Jurkat, Clone E6-1 (cell line): Measurements from ENCODE around the gene CD81.

Experiments
- DNase-seq: peaks from one replicate; pipeline ENCODE4 v3.0.0-alpha.2; 2011; ENCODE audit warnings: low read depth, low spot score
- H3K4me3 ChIP-seq: 2 replicates; pipeline ENCODE4 v1.5.1; 2011; ENCODE audit warnings: mild to moderate bottlenecking, low read length, control low read depth, moderate library complexity

CD81 gene

DNA sequence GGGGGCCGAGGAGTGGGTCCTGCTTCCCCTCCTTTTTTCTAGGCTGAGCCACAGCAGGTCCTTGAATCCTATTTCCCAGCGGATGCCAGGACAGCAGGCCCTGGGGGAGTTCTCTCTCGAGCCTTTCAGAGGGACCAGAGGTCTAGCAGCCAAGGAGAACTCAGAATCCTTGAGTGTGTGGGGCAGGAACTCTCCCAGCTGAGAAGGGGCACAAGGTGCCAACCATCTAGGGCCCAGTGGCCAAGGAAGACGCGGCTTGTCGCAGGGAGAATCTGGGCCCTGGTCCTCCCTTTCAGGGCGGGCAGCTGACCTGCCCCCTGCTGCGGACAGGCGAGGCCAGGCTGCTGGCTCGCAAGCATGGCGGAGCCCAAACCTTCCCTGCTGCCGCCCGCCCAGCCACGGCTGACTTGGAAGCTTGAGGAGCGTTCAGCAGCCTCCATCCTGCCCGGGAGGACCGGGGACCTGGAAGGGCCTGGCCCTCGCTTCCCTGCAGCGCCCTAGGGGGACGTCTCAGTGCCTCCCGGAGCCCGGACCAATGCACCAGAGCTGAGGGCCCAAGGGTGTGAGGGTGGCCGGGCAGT, 22.5 kb downstream of the CD81 start:
- peak overlapping the region; percentile 81 for H3K4me3 ChIP-seq
- DNase-seq, result no peak

GRCh38 chr11:2400069-2400761, 23.1 kb downstream of the CD81 start, which contains the start of gene TSSC4:
TSSC4 (plus strand) TSS chr11:2400750; CDS start chr11:2402634, 1,884 bp downstream.
- H3K4me3 ChIP-seq, result peak within 1 kb of the TSS; percentile 98
- peak; percentile 100 for DNase-seq

DNA sequence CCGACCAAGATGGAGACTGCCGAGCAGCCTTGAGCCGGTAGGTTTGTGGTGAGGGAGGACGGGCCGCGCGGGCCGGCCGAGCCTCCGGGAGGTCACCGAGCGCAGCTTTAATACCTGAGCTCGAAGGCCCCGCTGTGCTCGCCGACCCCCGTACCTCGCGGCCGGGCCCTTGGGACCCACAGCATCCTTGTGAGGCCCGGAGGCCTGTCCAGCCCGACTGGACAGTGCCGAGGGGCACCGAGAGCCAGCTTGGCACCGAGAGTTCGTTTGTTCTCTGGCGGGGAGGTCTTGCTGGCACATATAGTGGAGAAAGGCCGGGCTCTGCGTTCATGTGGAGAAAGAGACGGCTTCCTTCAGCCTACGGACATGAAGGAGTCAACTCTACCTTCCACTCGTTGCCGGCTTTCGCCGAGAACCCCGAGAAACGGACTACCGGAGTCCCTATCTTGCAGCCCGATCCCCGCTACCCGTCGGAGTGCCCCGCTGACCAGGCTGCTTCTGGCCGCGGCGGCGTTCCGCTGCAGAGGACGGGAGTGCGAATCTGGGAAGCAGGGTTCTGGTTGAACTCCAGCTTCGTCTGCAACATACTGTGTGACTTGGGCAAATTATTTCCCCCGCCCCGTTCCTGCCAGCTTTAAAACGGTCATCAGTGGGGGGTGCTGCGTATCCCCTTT, 23.8 kb downstream of the CD81 start:
- peak overlapping the region; percentile 98 for H3K4me3 ChIP-seq
- no peak for DNase-seq

GRCh38 chr11:2401436-2401984, 24.4 kb downstream of the CD81 start:
- H3K4me3 ChIP-seq, result peak overlapping the region; percentile 98
- no peak for DNase-seq

GRCh38 chr11:2402106-2402505, 25.0 kb downstream of the CD81 start:
- peak overlapping the region; percentile 98 for H3K4me3 ChIP-seq
- DNase-seq, result no peak

DNA sequence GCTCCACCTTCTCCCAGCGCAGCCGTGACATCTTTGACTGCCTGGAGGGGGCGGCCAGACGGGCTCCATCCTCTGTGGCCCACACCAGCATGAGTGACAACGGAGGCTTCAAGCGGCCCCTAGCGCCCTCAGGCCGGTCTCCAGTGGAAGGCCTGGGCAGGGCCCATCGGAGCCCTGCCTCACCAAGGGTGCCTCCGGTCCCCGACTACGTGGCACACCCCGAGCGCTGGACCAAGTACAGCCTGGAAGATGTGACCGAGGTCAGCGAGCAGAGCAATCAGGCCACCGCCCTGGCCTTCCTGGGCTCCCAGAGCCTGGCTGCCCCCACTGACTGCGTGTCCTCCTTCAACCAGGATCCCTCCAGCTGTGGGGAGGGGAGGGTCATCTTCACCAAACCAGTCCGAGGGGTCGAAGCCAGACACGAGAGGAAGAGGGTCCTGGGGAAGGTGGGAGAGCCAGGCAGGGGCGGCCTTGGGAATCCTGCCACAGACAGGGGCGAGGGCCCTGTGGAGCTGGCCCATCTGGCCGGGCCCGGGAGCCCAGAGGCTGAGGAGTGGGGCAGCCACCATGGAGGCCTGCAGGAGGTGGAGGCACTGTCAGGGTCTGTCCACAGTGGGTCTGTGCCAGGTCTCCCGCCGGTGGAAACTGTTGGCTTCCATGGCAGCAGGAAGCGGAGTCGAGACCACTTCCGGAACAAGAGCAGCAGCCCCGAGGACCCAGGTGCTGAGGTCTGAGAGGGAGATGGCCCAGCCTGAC, 26.0 kb downstream of the CD81 start:
- no peak overlapping the region for H3K4me3 ChIP-seq
- no peak for DNase-seq

DNA sequence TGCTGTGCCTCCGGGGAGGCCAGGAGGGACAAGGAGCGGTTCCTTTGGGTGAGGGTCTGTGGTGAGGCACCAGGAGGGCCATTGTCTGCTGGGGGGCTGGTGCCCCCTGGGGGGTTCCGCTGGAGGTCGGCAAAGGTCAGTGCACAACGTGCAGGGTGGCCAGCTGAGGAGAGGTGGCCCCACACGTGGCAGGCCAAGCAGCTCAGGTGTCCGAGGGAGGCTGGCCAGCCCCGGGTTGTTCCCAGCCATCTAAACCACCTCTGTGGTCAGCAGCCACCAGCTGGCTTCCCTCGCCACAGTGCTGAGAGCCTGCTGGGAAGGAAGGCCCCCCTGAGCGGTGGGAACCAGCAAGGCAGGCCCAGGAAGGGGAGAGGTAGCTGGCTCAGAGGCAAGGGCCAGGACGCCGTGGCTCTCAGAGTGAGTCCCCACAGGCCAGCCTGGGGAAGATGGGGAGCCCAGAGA, 27.7 kb downstream of the CD81 start:
- DNase-seq, result no peak
- H3K4me3 ChIP-seq, result no peak overlapping the region

GRCh38 chr11:2406451-2406850, 29.3 kb downstream of the CD81 start:
- no peak for DNase-seq
- no peak overlapping the region for H3K4me3 ChIP-seq

DNA sequence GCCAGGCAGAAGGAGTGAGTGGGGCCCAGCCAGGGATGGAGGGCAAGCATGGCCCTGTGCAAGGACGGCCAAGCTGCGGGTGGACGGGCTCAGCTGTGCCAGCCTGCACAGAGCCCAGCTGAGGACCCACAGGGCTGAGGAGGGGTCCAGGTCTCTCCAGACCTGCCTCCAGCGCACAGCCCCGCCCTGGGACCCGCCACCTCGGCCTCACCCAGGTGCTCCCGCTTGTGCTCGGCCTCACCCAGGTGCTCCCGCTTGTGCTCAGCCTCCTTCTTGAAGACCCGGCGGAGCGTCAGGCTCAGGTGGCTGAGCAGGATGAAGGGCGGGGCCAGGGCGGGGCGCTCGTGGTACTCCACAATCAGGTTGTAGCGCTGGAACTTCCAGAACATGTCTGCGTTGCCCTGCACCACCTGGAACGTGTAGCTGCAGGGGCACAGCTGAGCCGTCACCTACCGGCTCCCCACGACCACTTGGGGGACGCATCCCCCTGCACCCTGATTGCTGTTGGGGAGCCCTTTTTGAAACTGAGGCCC, 29.8 kb downstream of the CD81 start:
- no peak for DNase-seq
- H3K4me3 ChIP-seq, result no peak overlapping the region

DNA sequence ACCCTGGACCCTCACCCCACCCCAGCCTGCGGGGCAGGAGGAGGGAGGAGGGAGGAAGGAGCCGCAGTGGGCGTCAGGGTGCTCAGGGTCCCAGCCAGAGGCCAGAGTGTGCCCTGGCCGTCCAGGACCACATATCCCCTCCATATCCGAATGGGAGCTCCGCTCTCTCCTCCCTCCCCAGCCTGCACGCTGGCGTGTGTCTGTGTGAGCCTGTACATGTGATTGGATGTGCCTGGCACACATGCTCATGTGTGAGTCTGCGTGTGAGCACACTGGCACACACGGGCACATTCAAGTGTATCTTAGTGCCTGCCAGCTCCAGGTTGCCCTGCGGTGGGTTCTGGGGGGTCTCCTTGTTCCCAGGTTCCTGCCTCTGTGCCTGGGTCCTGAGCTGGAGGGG, 31.6 kb downstream of the CD81 start:
- no peak for DNase-seq
- H3K4me3 ChIP-seq, result no peak overlapping the region

DNA sequence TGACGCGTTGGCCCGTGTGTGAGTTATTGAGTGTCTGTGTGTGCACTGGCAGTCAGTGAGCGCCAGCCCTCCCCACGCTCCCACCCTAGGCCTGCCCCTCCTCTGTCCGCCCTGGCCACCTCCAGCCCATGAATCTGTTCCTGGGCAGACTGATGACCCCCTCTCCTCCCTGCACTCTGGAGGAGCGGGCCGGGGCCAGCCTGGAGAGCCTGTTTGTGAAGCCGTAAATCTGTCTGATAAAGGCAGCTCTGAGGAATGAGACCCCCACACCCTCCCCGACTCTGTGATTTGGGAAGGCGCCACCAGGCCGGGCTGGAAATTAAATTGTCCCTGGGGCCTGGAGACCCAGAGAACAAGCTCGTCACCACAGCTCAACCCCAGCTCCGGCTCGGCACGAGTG, 32.0 kb downstream of the CD81 start:
- H3K4me3 ChIP-seq, result no peak overlapping the region
- no peak for DNase-seq

DNA sequence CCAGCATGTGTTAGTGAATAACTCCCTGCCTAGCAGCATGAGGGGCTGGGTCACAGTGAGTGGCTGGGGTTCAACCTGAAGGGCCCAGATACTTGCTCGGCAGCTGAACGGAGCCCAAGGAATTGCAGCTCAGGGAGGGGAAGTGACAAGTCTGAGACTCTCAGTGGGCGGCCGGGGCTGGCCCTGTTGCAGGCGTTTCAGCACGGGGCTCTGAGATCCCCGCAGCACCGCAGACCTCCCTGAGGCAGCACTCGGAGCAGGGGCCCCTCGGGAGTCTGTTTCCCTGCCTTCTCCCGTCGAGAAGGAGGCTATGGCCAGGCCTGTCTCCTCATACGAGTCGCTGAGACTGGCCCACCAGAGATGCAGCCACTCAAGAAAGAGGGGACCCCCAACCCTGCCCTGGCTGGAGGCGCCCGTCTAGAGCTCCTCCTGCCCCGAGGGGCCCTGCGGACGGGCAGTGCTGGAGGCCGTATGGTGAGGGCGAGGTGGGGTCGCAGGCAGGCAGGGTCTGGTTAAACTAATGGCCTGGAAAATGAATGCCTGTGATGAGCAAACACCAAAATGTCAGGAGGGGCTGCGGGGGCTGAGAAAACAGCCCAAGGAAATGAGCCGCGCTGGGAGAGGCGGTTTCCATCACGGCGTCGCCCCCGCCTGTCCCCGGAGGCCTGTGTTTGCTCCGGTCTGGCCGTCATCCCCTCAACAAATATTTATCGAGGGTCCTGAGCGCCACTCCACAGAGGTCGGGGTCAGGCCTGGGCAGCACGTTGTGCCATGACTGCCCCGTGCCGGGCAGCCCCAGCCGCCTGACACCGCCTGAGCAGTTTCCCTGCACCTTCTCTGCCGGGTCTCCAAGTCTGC, 32.7 kb downstream of the CD81 start:
- no peak for DNase-seq
- no peak overlapping the region for H3K4me3 ChIP-seq

DNA sequence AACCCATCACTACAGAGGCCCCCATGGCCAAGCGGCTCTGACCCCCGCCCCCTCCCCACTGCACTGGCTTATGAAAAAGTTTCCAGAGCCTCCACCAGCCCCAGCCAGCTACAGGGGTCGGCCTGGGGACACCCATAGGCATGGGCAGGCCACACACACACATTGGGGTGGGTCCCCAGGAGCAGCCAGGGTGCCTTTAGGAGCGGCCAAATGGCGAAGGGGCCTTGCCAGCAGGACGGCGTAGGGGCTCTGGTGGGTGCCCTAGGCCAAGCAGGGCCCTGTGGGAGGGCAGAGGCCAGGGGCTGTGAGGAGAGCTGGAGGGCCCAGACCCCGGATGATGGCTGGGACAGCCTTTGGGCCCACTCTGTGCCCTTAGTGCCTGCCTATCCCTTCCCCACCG, 33.5 kb downstream of the CD81 start:
- DNase-seq, result no peak
- H3K4me3 ChIP-seq, result no peak overlapping the region

GRCh38 chr11:2411446-2412305, 34.6 kb downstream of the CD81 start:
- H3K4me3 ChIP-seq, result no peak overlapping the region
- DNase-seq, result no peak

- H3K4me3 ChIP-seq, result no peak overlapping the region
- no peak for DNase-seq
Measured at GRCh38 chr11:2412323-2412722, 35.2 kb downstream of the CD81 start.

DNA sequence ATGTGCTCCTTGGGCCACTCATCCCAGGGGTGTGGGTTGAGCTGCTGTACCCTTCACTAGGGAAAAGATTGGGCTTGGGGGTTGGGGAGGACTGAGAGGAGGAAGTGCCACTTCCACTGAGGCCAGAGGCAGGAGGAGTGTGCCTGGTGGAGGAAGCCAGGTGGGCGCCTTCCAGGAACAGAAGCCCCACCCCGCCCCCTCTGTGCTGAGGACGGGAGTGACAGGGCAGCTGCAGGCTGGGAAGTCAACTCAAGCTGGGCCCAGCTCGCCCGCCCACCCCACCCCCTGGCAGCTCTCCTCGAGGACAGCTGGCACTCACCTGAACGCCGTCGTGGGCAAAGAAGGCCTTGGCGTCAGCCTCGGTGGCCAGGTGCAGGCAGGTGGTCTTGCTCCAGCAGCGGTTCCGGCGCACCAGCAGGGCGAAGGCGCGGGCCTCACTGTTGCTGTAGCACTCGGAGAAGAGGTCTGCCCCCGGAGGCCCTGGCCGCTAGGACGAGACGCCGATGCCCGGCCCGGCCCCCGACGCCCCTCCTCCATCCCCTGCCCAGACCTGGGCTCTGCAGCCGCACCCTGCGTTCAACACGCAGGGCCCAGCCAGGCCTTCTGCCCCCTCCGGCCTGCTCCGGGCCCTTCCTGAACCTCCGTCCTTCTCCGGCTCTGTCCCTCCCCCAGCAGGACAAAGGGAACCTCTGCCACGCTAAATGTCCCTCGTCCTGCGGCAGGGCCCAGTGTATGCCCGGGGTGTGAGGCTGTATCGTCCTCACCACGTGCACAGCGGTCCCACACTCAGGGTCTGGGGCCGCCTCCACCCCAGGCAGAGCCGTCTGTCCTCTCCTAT, 36.9 kb downstream of the CD81 start:
- no peak overlapping the region for H3K4me3 ChIP-seq
- no peak for DNase-seq

GRCh38 chr11:2414616-2415015, 37.5 kb downstream of the CD81 start:
- H3K4me3 ChIP-seq, result no peak overlapping the region
- DNase-seq, result no peak
